HUES48 (cell line): ENCODE measurements around the gene METTL9.
"Not testable (repeated sequence)": the region's sequence is repeated elsewhere in the genome, so short reads cannot be mapped to it uniquely, and the experiment has no call there.

ENCODE experiments used
- H3K27ac ChIP-seq: one replicate; pipeline ENCODE4 v1.7.0; 2013; ENCODE audit warnings: low read depth, low read length, inconsistent platforms
- H3K27me3 ChIP-seq: 2 replicates; pipeline ENCODE4 v1.6.1; 2013; ENCODE audit warnings: mild to moderate bottlenecking, low read length; ENCODE audit not compliant: control insufficient read depth, insufficient read depth
- H3K36me3 ChIP-seq: 2 replicates; pipeline ENCODE4 v1.6.1; 2013; ENCODE audit warnings: low read length; ENCODE audit not compliant: control insufficient read depth, insufficient read depth
- H3K4me1 ChIP-seq: 2 replicates; pipeline ENCODE4 v1.6.1; 2013; ENCODE audit warnings: mild to moderate bottlenecking, low read length; ENCODE audit not compliant: control insufficient read depth, insufficient read depth
- H3K4me3 ChIP-seq: 2 replicates; pipeline ENCODE4 v1.5.1; 2013; ENCODE audit warnings: mild to moderate bottlenecking, low read depth, low read length
- H3K9ac ChIP-seq: 2 replicates; pipeline ENCODE4 v1.6.1; 2013; ENCODE audit warnings: mild to moderate bottlenecking, low read depth, low read length, moderate library complexity
- H3K9me3 ChIP-seq: 2 replicates; pipeline ENCODE4 v1.6.1; 2013; ENCODE audit warnings: low read length; ENCODE audit not compliant: control insufficient read depth, insufficient read depth

Gene METTL9

DNA sequence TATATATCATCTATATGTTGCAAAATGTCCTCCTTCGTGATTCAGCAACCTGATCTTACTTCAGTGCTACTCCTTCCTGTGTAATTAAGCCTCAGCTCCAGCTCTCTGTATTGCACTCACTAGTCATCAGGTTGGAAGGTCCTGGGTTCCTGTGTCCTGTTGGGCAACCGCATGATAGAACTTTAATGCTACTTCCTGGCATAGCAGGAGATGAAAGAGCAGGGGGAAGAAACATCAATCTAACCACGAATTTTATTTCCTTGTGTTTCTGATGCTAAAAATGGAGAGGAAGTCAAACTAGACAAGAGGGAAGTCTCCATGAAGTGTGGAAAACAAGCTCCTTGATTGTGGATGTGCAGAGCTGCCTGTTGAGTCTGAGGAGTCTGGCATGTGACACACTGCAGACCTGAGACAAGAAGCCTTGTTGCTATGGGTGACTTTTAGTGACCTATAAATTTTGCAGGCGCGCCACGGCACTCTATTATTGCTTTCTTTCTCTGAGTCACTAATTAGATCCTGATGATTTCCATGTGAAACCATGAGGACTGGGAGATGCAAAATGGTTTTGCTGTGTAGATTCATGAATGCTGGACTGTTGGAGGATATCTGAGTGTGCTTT is 27.4 kb downstream of the METTL9 start:
- Histone ChIP-seq H3K36me3 (peaks cover 55% of the 10 kb centered on the region), H3K9ac (no peak overlapping the region), H3K9me3 (peaks cover 5% of the 10 kb centered on the region; the same call in 1 of the 2 replicates), H3K27me3 (no peaks in the 10 kb centered on the region), H3K4me3 (no peak overlapping the region), H3K27ac (no peak overlapping the region), H3K4me1 (no peaks in the 10 kb centered on the region)

DNA sequence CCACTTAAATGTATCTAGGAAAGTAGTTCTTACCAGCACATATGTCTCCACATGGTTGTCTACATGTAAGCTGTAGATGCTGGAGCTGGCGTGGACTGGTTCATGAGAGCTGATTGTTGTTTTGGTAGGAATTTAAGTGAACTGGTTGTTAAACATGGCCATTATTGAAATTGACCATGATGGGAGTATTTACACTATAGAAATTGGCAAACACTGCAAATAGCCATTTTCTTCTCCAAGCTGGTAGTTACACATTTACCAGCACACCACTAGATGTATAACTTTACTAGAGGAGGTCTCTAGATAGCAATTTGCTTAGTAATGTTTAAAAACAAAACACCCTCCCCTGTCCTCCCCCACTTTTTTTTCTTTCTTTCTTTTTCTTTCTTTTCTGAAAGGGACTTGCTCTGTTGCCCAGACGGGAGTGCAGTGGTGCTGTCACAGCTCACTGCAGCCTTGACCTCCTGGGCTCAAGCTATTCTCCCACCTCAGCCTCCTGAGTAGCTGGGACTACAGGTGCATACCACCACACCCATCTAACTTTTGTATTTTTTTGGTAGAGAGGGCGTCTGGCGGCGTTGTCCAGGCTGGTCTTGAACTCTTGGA is 28.8 kb downstream of the METTL9 start:
- Histone ChIP-seq H3K4me3 (no peak overlapping the region), H3K4me1 (no peaks in the 10 kb centered on the region), H3K36me3 (peaks cover 51% of the 10 kb centered on the region), H3K27me3 (no peaks in the 10 kb centered on the region), H3K9ac (no peak overlapping the region), H3K9me3 (peaks cover 5% of the 10 kb centered on the region; the same call in 1 of the 2 replicates), H3K27ac (no peak overlapping the region)

DNA sequence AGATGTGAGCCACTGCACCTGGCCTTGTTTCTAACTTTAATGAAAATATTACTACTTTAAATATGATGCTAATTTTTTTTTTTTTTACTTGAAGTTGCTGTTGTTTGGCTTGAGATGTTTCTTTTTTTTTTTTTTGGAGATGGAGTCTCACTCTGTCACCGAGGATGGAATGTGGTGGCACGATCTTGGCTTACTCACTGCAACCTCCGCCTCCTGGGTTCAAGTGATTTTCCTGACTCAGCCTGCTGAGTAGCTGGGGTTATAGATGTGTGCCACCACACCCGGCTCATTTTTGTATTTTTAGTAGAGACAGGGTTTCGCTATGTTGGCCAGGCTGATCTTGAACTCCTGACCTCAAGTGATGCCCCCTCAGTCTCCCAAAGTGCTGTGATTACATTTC is 29.4 kb downstream of the METTL9 start:
- no peak overlapping the region for H3K27ac ChIP-seq
- H3K9me3 ChIP-seq: peaks cover 5% of the 10 kb centered on the region; the same call in 1 of the 2 replicates
- H3K4me3 ChIP-seq: no peak overlapping the region
- no peak overlapping the region for H3K9ac ChIP-seq
- no peaks in the 10 kb centered on the region for H3K4me1 ChIP-seq
- peaks cover 51% of the 10 kb centered on the region for H3K36me3 ChIP-seq
- H3K27me3 ChIP-seq: no peaks in the 10 kb centered on the region

DNA sequence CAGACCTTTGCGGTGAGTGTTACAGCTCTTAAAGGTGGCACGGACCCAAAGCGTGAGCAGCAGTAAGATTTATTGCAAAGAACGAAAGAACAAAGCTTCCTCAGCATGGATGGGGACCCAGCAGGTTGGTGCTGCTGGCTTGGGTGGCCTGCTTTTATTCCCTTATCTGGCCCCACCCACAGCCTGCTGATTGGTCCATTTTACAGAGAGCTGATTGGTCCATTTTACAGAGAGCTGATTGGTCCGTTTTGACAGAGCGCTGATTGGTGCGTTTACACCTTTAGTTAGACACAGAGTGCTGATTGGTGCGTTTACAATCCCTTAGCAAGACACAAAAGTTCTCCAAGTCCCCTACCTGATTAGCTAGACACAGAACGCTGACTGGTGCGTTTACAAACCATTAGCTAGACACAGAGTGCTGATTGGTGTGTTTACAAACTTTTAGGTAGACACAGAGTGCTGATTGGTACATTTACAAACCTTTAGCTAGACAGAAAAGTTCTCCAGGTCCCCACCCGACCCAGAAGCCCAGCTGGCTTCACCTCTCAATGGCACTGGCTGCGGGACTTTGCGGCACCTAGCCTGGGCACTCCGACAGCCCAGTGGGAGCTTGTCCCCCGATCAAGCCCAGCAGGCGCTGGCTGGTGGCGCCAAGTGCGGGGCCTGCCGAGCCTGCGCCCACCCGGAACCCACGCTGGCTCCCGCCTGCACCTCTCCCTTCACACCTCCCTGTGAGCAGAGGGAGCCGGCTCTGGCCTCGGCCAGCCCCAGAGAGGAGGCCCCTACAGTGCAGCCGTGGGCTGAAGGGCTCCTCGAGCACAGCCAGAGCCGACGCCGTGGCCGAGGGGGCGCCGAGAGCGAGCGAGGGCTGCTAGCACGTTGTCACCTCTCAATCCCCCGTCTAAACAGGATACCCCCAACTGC is 30.5 kb downstream of the METTL9 start:
- H3K27ac ChIP-seq, H3K4me3 ChIP-seq, H3K9ac ChIP-seq, H3K4me1 ChIP-seq, H3K9me3 ChIP-seq, H3K27me3 ChIP-seq: not testable (repeated sequence)
- H3K36me3 ChIP-seq: peaks cover 46% of the 10 kb centered on the region

DNA sequence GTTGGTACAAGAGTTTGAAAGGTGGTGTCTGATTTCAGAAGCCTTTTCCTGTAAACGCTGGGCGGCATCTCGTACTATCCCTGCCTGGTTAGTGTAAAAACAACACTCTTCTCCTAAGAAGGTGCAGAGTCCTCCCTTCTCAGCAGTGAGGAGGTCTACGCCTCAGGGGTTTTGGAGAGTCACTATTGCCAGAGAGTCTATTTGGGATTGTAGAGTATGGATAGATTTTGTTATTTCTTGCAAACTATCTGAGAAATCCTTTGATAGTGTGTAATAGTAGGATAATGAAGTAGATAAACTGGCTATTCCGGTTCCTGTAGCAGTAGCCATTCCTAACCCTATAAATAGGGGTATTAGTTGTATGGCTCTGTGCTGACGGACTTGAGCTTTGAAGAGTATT is 31.5 kb downstream of the METTL9 start:
- not testable (repeated sequence) for H3K9me3 ChIP-seq, H3K4me3 ChIP-seq, H3K4me1 ChIP-seq, H3K27ac ChIP-seq, H3K9ac ChIP-seq, H3K27me3 ChIP-seq
- peaks cover 38% of the 10 kb centered on the region for H3K36me3 ChIP-seq

DNA sequence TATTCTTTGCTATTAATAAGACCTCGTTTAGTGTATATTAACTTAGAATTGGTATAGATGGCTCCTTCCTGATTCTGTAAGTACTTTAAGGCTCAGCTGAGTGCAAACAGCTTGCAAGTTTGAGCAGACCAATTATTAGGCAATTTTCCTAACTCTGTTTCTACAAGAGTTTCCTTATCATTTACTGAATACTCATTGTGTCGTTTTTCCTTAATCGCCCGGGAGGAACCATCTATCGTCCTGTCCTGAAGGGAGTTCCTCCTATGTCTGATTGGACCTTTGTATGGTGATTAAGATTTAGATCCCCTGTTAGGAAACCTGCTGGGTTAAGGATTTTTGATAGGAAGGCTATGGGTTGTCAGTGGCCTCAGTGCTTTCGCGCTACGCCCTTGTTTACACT is 32.0 kb downstream of the METTL9 start:
- peaks cover 33% of the 10 kb centered on the region for H3K36me3 ChIP-seq
- H3K4me1 ChIP-seq, H3K27ac ChIP-seq, H3K9me3 ChIP-seq, H3K9ac ChIP-seq, H3K4me3 ChIP-seq, H3K27me3 ChIP-seq: not testable (repeated sequence)

DNA sequence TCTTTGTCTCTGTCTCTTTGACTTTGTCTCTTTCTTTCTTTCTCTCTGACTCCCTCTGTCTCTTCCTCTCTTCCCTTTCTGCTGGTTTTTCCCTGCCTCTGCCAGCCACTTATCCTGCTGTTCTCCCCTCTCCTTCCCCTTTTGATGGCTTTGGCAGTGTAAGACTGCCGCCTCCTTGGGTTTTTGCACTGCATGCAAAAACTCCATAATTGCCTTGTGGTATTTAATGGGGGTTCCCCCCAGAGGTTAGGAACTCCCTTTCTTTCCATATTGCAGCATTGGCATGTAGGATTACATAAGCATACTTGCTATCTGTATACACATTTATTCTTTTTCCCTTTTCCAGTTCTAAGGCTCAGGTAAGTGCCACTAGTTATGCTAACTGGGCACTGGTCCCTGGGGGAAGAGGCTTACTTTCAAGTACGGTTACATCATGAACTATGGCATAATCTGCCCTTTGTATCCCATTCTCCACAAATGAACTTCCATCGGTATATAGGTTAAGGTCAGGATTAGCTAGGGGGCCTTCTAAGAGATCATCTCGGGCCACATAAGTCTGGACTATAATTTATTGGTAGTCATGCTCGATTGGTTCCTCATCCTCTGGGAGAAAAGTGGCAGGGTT is 32.7 kb downstream of the METTL9 start:
- not testable (repeated sequence) for H3K4me3 ChIP-seq, H3K9me3 ChIP-seq, H3K4me1 ChIP-seq, H3K27me3 ChIP-seq, H3K27ac ChIP-seq, H3K9ac ChIP-seq
- peaks cover 26% of the 10 kb centered on the region for H3K36me3 ChIP-seq

DNA sequence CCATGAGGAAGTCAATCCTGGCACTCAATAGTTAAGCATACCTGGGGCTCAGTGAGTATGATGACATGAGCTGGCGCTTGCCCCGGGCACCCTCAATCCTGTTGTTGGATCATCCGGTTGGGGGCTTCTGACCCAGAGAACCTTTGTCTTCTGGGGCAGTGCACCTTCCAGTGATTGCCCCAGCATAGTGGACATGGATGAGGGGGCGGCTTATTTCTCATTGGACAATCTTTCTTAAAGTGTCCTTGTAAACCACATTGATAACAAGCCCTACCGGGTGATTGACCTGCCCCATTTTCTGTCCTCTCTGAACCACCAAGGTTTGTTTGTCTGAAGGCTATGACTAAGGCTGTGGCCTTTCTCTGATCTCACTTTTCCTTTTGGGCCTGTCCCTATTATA is 34.8 kb downstream of the METTL9 start:
- Histone ChIP-seq H3K4me1 (no peaks in the 10 kb centered on the region; the same call in 1 of the 2 replicates), H3K27ac (no peak overlapping the region), H3K36me3 (peaks cover 14% of the 10 kb centered on the region; the same call in 1 of the 2 replicates)

DNA sequence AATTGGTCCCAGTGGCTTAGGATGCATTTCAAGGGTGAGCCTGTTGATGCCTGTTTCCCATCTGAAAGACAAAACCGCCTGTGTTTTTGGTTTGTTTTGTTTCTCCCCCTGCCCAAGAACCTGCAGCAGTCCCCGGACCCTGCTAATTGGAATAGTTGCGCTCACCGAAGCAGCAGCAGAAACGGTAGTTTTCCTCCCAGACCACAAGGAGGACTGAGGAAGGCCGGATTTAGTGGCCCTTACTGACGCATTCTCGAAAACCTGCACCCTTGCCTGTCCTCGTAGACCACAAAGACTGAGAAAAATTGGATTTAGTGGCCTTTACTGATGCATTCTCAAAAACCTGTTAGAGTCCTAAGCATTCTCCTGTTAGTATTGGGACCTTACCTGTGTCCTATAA is 36.3 kb downstream of the METTL9 start:
- H3K4me3 ChIP-seq, H3K27me3 ChIP-seq, H3K36me3 ChIP-seq, H3K4me1 ChIP-seq, H3K9me3 ChIP-seq, H3K27ac ChIP-seq, H3K9ac ChIP-seq: not testable (repeated sequence)

More for the DNA sequence above, 34.8 kb downstream of the METTL9 start:
- no peak overlapping the region for H3K4me3 ChIP-seq
- H3K27me3 ChIP-seq: no peaks in the 10 kb centered on the region
- H3K9me3 ChIP-seq: peaks cover 4% of the 10 kb centered on the region; the same call in 1 of the 2 replicates
- no peak overlapping the region for H3K9ac ChIP-seq

DNA sequence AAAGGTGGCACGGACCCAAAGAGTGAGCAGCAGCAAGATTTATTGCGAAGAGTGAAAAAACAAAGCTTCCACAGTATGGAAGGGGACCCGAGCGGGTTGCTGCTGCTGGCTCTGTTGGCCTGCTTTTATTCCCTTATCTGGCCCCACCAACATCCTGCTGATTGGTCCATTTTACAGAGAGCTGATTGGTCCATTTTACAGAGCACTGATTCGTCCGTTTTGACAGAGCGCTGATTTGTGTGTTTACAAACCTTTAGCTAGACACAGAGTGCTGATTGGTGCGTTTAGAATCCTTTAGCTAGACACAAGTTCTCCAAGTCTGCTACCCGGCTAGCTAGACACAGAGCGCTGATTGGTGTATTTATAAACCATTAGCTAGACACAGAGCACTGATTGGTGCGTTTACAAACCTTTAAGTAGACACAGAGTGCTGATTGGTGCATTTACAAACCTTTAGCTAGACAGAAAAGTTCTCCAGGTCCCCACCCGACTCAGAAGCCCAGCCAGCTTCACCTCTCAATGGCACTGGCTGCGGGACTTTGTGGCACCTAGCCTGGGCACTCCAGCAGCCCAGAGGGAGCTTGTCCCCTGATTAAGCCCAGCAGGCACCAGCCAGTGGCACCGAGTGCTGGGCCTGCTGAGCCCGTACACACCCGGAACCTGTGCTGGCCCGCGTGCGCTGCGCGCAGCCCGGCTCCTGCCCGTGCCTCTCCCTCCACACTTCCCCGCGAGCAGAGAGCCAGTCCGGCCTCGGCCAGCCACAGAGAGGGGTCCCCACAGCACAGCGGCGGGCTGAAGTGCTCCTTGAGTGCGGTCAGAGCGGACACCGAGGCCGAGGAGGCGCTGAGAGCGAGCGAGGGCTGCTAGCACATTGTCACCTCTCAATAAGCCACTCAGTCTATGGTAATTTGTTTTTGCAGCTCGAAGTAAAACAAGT is 37.9 kb downstream of the METTL9 start:
- H3K4me1 ChIP-seq: no peaks in the 10 kb centered on the region; the same call in 1 of the 2 replicates
- peaks cover 9% of the 10 kb centered on the region; the same call in 1 of the 2 replicates for H3K36me3 ChIP-seq
- H3K9ac ChIP-seq: no peak overlapping the region
- no peak overlapping the region for H3K4me3 ChIP-seq
- H3K27me3 ChIP-seq: no peaks in the 10 kb centered on the region
- no peak overlapping the region for H3K27ac ChIP-seq
- no peaks in the 10 kb centered on the region for H3K9me3 ChIP-seq
